ENCODE results near the gene HDGF.

DNA sequence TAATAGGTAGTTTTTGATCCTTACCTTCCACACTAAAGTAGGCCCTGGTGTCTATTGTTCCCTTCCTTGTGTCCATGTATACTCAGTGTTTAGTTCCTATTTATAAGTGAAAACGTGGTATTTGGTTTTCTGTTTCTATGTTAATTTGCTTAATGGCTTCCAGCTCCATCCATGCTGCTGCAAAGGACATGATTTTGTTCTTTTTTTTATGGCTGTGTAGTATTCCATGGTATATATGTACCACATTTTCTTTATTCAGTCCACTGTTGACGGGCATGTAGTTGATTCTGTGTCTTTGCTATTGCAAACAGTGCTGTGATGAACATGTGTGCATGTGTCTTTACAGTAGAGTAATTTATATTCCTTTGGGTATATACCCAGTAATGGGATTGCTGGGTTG, 36.7 kb upstream of the HDGF start:
- TF ChIP-seq SUZ12 (IDR thresholded peaks at IDR 0.05) (no peak), SP1 (IDR thresholded peaks at IDR 0.05) (no peak), NFRKB (IDR thresholded peaks at IDR 0.05) (no peak), ELF4 (IDR thresholded peaks at IDR 0.05) (no peak), ZNF384 (IDR thresholded peaks at IDR 0.05) (no peak)
